ENCODE measurements around the gene PTHLH.

DNA sequence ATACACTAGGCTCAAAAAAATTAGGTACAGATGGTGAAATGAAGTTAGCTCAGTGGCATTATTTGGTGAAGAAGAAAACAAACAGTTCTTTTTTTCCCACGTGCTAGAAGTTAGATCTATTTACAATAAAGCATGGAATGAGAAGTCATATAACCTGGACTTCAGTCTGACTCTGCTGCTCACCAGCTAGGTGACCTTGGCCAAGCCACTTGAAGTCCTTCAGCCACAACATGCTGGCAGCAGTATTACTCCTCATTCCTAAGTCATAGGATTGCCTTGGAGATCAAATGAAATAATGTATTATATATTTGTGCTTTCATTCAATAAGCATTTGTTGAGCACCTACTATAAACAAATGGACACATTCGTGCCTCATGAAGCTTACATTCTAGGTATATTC is 45.2 kb downstream of the PTHLH start:
- TF ChIP-seq, protein P1, sequence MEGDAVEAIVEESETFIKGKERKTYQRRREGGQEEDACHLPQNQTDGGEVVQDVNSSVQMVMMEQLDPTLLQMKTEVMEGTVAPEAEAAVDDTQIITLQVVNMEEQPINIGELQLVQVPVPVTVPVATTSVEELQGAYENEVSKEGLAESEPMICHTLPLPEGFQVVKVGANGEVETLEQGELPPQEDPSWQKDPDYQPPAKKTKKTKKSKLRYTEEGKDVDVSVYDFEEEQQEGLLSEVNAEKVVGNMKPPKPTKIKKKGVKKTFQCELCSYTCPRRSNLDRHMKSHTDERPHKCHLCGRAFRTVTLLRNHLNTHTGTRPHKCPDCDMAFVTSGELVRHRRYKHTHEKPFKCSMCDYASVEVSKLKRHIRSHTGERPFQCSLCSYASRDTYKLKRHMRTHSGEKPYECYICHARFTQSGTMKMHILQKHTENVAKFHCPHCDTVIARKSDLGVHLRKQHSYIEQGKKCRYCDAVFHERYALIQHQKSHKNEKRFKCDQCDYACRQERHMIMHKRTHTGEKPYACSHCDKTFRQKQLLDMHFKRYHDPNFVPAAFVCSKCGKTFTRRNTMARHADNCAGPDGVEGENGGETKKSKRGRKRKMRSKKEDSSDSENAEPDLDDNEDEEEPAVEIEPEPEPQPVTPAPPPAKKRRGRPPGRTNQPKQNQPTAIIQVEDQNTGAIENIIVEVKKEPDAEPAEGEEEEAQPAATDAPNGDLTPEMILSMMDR (IDR thresholded peaks at IDR 0.05; ENCODE audit: extremely low read depth in 1 of 2, insufficient read depth in 1 of 2, low read depth in 1 of 2, low read length in 2 of 2) = no peak
- TF ChIP-seq EZH2 (IDR thresholded peaks at IDR 0.05; ENCODE audit: borderline replicate concordance, low read depth, low read length, severe bottlenecking) (no peak), JUN (IDR thresholded peaks at IDR 0.05; ENCODE audit: borderline replicate concordance, insufficient read depth, insufficient read length, low read depth) (no peak), POLR2AphosphoS5 (IDR thresholded peaks at IDR 0.05; ENCODE audit: insufficient read depth, low read depth, low read length) (no peak), FOS (IDR thresholded peaks at IDR 0.05; ENCODE audit: borderline replicate concordance, insufficient read depth, low read length) (no peak), GATA2 (IDR thresholded peaks at IDR 0.05; ENCODE audit: insufficient read depth, insufficient read length, low read depth, low read length) (no peak), POLR2A (IDR thresholded peaks at IDR 0.05; ENCODE audit: low read depth, low read length) (no peak)
- TF ChIP-seq, protein P2, sequence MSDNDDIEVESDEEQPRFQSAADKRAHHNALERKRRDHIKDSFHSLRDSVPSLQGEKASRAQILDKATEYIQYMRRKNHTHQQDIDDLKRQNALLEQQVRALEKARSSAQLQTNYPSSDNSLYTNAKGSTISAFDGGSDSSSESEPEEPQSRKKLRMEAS (IDR thresholded peaks at IDR 0.05; ENCODE audit: insufficient read depth, insufficient read length) = no peak
